Lower lobe of right lung (tissue), 2 donors: ENCODE data around the gene HMOX1. TPM values are rescaled to one million over a fixed set of nuclear protein-coding genes. Genes with fewer than 3 reads are reported as not detected.

Source experiments
- ATAC-seq, 2 donors: fragments of 200-7000 bp; cut with Tn5 transposase; one replicate each; pipeline ENCODE4 v1.9.1; 2020 to 2022; ENCODE audit warnings: mild to moderate bottlenecking in 2 of 2, moderate library complexity in 2 of 2
- DNase-seq: peaks from one replicate; pipeline ENCODE4 v3.0.0-alpha.2; 2020
- H3K27ac ChIP-seq: fragments of 200-600 bp; one replicate; pipeline ENCODE4 v1.8.0; 2022
- H3K27me3 ChIP-seq: fragments of 200-600 bp; one replicate; pipeline ENCODE4 v1.8.0; 2022; ENCODE audit warnings: low read depth
- H3K36me3 ChIP-seq: fragments of 200-600 bp; one replicate; pipeline ENCODE4 v1.8.0; 2022; ENCODE audit warnings: mild to moderate bottlenecking
- H3K4me1 ChIP-seq: fragments of 200-600 bp; one replicate; pipeline ENCODE4 v1.8.0; 2022
- H3K4me3 ChIP-seq: fragments of 200-600 bp; one replicate; pipeline ENCODE4 v1.8.0; 2022; ENCODE audit warnings: mild to moderate bottlenecking
- H3K9me3 ChIP-seq: fragments of 200-600 bp; one replicate; pipeline ENCODE4 v1.8.0; 2022
- intact Hi-C: fragments of 100-400 bp; cut with DNase I; formaldehyde crosslinking; loops from one replicate; pipeline ENCODE4 v1.11.0; 2022
- total RNA-seq: library from RNA; stranded (reverse); fragmentation: NEBNext Ultra II Directional; extraction: Animal tissue kit (Norgen Biotek cat#: 25700); gene quantifications from one replicate; pipeline ENCODE4 v1.2.1, GENCODE V29; 2021
- TF ChIP-seq, protein P1 (sequence below): fragments of 200-600 bp; IDR thresholded peaks from one replicate; pipeline ENCODE4 v1.8.0; 2022; ENCODE audit warnings: antibody characterized with exemption, mild to moderate bottlenecking
- donor health status: DM: no; HTN: yes; CAD: no; lungs with severe emphysema.

HMOX1 gene
- total RNA-seq, 1 donor from 2014 or later = 68.3 TPM

DNA sequence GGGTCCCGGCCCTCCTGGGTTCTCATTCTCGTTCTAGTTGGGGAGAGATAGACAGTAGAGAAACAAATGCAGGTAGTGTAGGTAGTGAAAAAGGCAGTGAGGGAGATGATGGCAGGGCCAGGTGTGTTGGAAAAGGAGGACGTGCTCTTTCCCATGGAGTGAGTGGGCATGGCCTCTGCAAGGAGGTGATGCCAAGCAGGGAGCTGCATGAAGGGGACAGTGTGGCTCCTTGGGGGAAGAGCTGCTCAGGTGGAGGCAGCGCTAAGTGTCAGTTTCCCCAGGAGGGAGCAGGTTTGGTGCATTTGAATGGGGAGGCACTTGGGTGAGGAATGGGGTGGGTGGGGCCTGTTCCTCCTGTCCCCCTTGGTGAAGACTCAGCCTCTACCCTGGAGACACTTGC, 41.2 kb downstream of the HMOX1 start:
- H3K4me3 ChIP-seq = no peak overlapping the region
- DNase-seq (no peak), ATAC-seq (no peak)
- TF ChIP-seq, protein P1, sequence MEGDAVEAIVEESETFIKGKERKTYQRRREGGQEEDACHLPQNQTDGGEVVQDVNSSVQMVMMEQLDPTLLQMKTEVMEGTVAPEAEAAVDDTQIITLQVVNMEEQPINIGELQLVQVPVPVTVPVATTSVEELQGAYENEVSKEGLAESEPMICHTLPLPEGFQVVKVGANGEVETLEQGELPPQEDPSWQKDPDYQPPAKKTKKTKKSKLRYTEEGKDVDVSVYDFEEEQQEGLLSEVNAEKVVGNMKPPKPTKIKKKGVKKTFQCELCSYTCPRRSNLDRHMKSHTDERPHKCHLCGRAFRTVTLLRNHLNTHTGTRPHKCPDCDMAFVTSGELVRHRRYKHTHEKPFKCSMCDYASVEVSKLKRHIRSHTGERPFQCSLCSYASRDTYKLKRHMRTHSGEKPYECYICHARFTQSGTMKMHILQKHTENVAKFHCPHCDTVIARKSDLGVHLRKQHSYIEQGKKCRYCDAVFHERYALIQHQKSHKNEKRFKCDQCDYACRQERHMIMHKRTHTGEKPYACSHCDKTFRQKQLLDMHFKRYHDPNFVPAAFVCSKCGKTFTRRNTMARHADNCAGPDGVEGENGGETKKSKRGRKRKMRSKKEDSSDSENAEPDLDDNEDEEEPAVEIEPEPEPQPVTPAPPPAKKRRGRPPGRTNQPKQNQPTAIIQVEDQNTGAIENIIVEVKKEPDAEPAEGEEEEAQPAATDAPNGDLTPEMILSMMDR = no peak
- H3K27me3 ChIP-seq = no peaks in the 10 kb centered on the region
- no peaks in the 10 kb centered on the region for H3K4me1 ChIP-seq
- no peak overlapping the region for H3K27ac ChIP-seq
- H3K36me3 ChIP-seq = peaks cover 92% of the 10 kb centered on the region
- H3K9me3 ChIP-seq = no peaks in the 10 kb centered on the region
- intact Hi-C loops = no loop called here

DNA sequence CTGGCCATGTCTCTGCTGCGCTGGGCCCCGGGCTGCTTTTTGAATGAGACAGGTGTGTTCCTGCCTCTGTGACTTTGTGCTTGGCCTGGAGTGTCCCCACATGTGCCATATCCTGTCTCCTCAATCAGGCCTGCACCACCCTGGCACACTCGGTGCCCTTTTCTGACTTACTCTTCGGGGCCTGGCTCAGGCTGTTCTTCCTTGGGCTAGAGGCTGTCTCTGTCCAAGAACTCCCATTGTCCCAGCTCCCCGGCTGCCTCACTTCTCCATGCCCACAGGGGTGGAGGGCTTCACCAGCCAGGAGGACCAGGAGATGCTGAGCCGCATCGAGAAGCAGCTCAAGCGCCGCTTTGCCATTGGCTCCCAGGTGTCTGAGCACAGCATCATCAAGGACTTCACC, 42.0 kb downstream of the HMOX1 start:
- H3K27me3 ChIP-seq = no peaks in the 10 kb centered on the region
- H3K4me3 ChIP-seq = no peak overlapping the region
- no peak overlapping the region for H3K27ac ChIP-seq
- no peak for ATAC-seq
- no peaks in the 10 kb centered on the region for H3K4me1 ChIP-seq
- TF ChIP-seq, protein P1 = no peak
- H3K9me3 ChIP-seq = no peaks in the 10 kb centered on the region
- intact Hi-C loops = no loop called here
- peaks cover 85% of the 10 kb centered on the region for H3K36me3 ChIP-seq
- DNase-seq = no peak

DNA sequence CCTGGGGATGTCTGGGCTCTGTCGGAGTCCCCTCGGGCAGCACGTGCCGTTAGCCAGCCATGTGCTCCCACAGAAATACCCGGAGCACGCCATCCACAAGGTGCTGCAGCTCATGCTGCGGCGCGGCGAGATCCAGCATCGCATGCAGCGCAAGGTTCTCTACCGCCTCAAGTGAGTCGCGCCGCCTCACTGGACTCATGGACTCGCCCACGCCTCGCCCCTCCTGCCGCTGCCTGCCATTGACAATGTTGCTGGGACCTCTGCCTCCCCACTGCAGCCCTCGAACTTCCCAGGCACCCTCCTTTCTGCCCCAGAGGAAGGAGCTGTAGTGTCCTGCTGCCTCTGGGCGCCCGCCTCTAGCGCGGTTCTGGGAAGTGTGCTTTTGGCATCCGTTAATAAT, 43.2 kb downstream of the HMOX1 start:
- DNase-seq = no peak
- intact Hi-C loops = no loop called here
- H3K36me3 ChIP-seq = peaks cover 74% of the 10 kb centered on the region

DNA sequence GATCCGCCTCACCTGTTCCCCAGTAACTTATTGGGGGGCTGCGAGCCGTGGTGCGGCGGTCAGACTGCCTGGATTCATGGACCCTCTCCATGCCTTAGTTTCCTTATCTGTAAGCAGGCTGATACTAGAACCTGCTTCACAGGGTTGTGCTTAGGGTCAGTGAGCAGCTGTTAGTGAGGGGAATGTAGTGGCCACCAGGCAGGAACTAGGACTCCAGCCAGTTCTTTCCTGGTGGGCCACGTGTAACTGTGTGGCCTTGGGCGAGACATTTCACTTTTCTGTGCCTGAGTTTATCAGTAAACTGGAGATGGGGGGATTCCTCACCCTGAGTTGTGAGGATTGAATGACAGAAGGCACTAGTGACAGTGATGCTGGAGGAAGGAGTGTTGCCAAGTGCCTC, 43.9 kb downstream of the HMOX1 start:
- H3K36me3 ChIP-seq = peaks cover 68% of the 10 kb centered on the region
- H3K4me3 ChIP-seq = no peak overlapping the region
- TF ChIP-seq, protein P1 = no peak
- H3K27ac ChIP-seq = no peak overlapping the region
- H3K9me3 ChIP-seq = no peaks in the 10 kb centered on the region
- no peaks in the 10 kb centered on the region for H3K27me3 ChIP-seq
- intact Hi-C loops = no loop called here
- no peaks in the 10 kb centered on the region for H3K4me1 ChIP-seq
- DNase-seq (no peak), ATAC-seq (no peak)

More for the DNA sequence above, 43.2 kb downstream of the HMOX1 start:
- Histone ChIP-seq H3K4me1 (no peaks in the 10 kb centered on the region), H3K9me3 (no peaks in the 10 kb centered on the region), H3K27ac (no peak overlapping the region), H3K27me3 (no peaks in the 10 kb centered on the region), H3K4me3 (no peak overlapping the region)
- ATAC-seq = no peak
- TF ChIP-seq, protein P1 = no peak

DNA sequence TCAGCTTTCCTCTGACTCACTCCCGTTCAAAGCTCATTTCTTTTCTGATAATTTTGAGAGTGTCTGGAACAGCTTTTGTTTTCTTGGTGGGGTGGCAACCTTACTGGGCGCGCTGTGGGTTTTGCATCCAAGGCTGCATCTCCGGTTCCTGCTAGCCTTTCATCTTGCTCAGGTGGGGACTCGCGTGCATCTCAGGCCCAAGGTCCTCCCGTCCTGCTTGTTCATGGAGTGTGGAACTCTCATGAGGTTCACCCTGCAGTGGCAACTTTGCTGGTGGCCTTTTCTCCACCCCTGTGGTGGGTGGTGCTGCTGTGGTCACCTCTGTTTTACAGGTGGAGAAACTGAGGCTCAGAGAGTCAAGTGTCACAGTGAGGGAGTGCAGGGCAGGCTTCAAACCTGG, 44.6 kb downstream of the HMOX1 start:
- H3K36me3 ChIP-seq = peaks cover 60% of the 10 kb centered on the region
- TF ChIP-seq, protein P1 = no peak
- H3K4me3 ChIP-seq = no peak overlapping the region
- no peaks in the 10 kb centered on the region for H3K27me3 ChIP-seq
- intact Hi-C loops = no loop called here
- no peaks in the 10 kb centered on the region for H3K9me3 ChIP-seq
- DNase-seq = no peak
- H3K27ac ChIP-seq = no peak overlapping the region
- H3K4me1 ChIP-seq = peaks cover 3% of the 10 kb centered on the region
- ATAC-seq = no peak
